ENCODE measurements around the gene CIAO1. TPM values are rescaled to one million over a fixed set of nuclear protein-coding genes. Genes with fewer than 3 reads are reported as not detected.

CIAO1 gene
- total and polyA plus RNA-seq, 8 donors: 25.0 to 40.0 (median 29.3) TPM

- Histone ChIP-seq H3K9me3 (no peaks in the 10 kb centered on the region), H3K4me3 (peak overlapping the region in 2 of 4 donors; percentile 87 to 99), H3K27me3 (no peaks in the 10 kb centered on the region), H3K4me1 (peaks cover 9 to 27% (median 12%) of the 10 kb centered on the region in 3 donors), H3K36me3 (peaks cover 9 to 23% (median 13%) of the 10 kb centered on the region in 3 donors), H3K27ac (no peak overlapping the region)
- no peak for TF ChIP-seq CTCF (IDR thresholded peaks at IDR 0.05)
- FAIRE-seq (no peak), DNase-seq (peak in 3 of 6 donors; percentile 38 to 71 (median 41)), ATAC-seq (no peak)
- 51 to 61% methylated on average over 12 of the region's 12 CpGs for WGBS, 2 donors
- intact Hi-C loops (cut with DNase I): loop anchor here in 2 of 3 donors (10.0 kb wide), 1 partner anchor 63 kb away; the partner anchor contains the start of gene STARD7 (in 2 of the 2)
These were observed 1.3 kb downstream of the CIAO1 start for GRCh38 chr2:96267159-96267971.

- ATAC-seq (no peak), DNase-seq (no peak), FAIRE-seq (no peak)
- no peak for TF ChIP-seq CTCF (IDR thresholded peaks at IDR 0.05)
- H3K36me3 ChIP-seq: peaks cover 9 to 56% (median 23%) of the 10 kb centered on the region in 3 donors
- no peaks in the 10 kb centered on the region for H3K27me3 ChIP-seq
- H3K27ac ChIP-seq: no peak overlapping the region
- no peaks in the 10 kb centered on the region for H3K9me3 ChIP-seq
- H3K4me3 ChIP-seq: no peak overlapping the region
- H3K4me1 ChIP-seq: peaks cover 0 to 7% (median 0%) of the 10 kb centered on the region in 3 donors
- 87 to 89% methylated on average over 3 of the region's 3 CpGs for WGBS, 2 donors
- intact Hi-C loops (cut with DNase I): no loop called here
These were observed 6.0 kb downstream of the CIAO1 start for GRCh38 chr2:96271995-96272394.

- TF ChIP-seq CTCF (IDR thresholded peaks at IDR 0.05): no peak
- FAIRE-seq (no peak), ATAC-seq (peak in 1 of 4 donors; percentile 24), DNase-seq (no peak)
- Histone ChIP-seq H3K4me1 (no peaks in the 10 kb centered on the region), H3K9me3 (no peaks in the 10 kb centered on the region), H3K27ac (no peak overlapping the region), H3K4me3 (no peak overlapping the region), H3K36me3 (peaks cover 8 to 66% (median 32%) of the 10 kb centered on the region in 3 donors), H3K27me3 (no peaks in the 10 kb centered on the region)
- intact Hi-C loops (cut with DNase I): no loop called here
- 49 to 57% methylated on average over 3 of the region's 3 CpGs for WGBS, 2 donors
These were observed 7.7 kb downstream of the CIAO1 start for GRCh38 chr2:96273763-96274162.

GRCh38 chr2:96274355-96275056 is 8.5 kb downstream of the CIAO1 start:
- no peaks in the 10 kb centered on the region for H3K9me3 ChIP-seq
- H3K27ac ChIP-seq: no peak overlapping the region
- 61 to 65% methylated on average over 7 of the region's 7 CpGs for WGBS, 2 donors

More at GRCh38 chr2:96274355-96275056, 8.5 kb downstream of the CIAO1 start:
- intact Hi-C loops (cut with DNase I): no loop called here
- Histone ChIP-seq H3K36me3 (peaks cover 8 to 66% (median 39%) of the 10 kb centered on the region in 3 donors), H3K4me1 (no peaks in the 10 kb centered on the region), H3K27me3 (no peaks in the 10 kb centered on the region), H3K4me3 (no peak overlapping the region)
- FAIRE-seq (no peak), DNase-seq (no peak), ATAC-seq (peak in 2 of 4 donors; percentile 16 to 23)
- TF ChIP-seq CTCF (IDR thresholded peaks at IDR 0.05): no peak
